ENCODE measurements around the gene TRIM3. TPM values are rescaled to one million over a fixed set of nuclear protein-coding genes. Genes with fewer than 3 reads are reported as not detected.

The TRIM3 gene
- total RNA-seq, 4 donors from 2014 or later = 21.5 to 159 (median 123) TPM

- no peak for DNase-seq
- no peaks in the 10 kb centered on the region for H3K9me3 ChIP-seq
- no peaks in the 10 kb centered on the region for H3K4me1 ChIP-seq
- no peak overlapping the region for H3K27ac ChIP-seq
- TF ChIP-seq POLR2A (IDR thresholded peaks at IDR 0.05) = no peak
- TF ChIP-seq CTCF (IDR thresholded peaks at IDR 0.05) = no peak
- H3K4me3 ChIP-seq = no peak overlapping the region
- peaks cover 0 to 89% (median 0%) of the 10 kb centered on the region in 3 donors for H3K36me3 ChIP-seq
- H3K27me3 ChIP-seq = no peaks in the 10 kb centered on the region
Observed at GRCh38 chr11:6457581-6458320, 16.0 kb downstream of the TRIM3 start.

- Histone ChIP-seq H3K9me3 (no peaks in the 10 kb centered on the region), H3K27ac (no peak overlapping the region), H3K27me3 (no peaks in the 10 kb centered on the region), H3K4me3 (no peak overlapping the region), H3K36me3 (peaks cover 0 to 90% (median 0%) of the 10 kb centered on the region in 3 donors), H3K4me1 (no peaks in the 10 kb centered on the region)
- TF ChIP-seq CTCF (IDR thresholded peaks at IDR 0.05) (no peak), POLR2A (IDR thresholded peaks at IDR 0.05) (no peak)
- no peak for DNase-seq
Observed at GRCh38 chr11:6456361-6457073, 17.2 kb downstream of the TRIM3 start.

GRCh38 chr11:6455070-6455469, 18.7 kb downstream of the TRIM3 start:
- peaks cover 0 to 91% (median 0%) of the 10 kb centered on the region in 3 donors for H3K36me3 ChIP-seq

GRCh38 chr11:6453152-6453551, 20.6 kb downstream of the TRIM3 start:
- Histone ChIP-seq H3K4me1 (no peaks in the 10 kb centered on the region), H3K36me3 (peaks cover 0 to 98% (median 0%) of the 10 kb centered on the region in 3 donors), H3K4me3 (no peak overlapping the region), H3K27me3 (no peaks in the 10 kb centered on the region), H3K27ac (no peak overlapping the region), H3K9me3 (no peaks in the 10 kb centered on the region)
- no peak for TF ChIP-seq CTCF (IDR thresholded peaks at IDR 0.05)
- TF ChIP-seq POLR2A (IDR thresholded peaks at IDR 0.05) = no peak
- DNase-seq = no peak

More at GRCh38 chr11:6455070-6455469, 18.7 kb downstream of the TRIM3 start:
- no peak for TF ChIP-seq CTCF (IDR thresholded peaks at IDR 0.05)
- TF ChIP-seq POLR2A (IDR thresholded peaks at IDR 0.05) = no peak
- DNase-seq = no peak
- no peak overlapping the region for H3K27ac ChIP-seq
- no peaks in the 10 kb centered on the region for H3K27me3 ChIP-seq
- no peaks in the 10 kb centered on the region for H3K9me3 ChIP-seq
- no peak overlapping the region for H3K4me3 ChIP-seq
- H3K4me1 ChIP-seq = no peaks in the 10 kb centered on the region

- peaks cover 0 to 92% (median 0%) of the 10 kb centered on the region in 3 donors for H3K36me3 ChIP-seq
- H3K4me1 ChIP-seq = no peaks in the 10 kb centered on the region
- H3K9me3 ChIP-seq = no peaks in the 10 kb centered on the region
- TF ChIP-seq CTCF (IDR thresholded peaks at IDR 0.05) (no peak), POLR2A (IDR thresholded peaks at IDR 0.05) (no peak)
- H3K27ac ChIP-seq = no peak overlapping the region
- H3K4me3 ChIP-seq = no peak overlapping the region
- no peak for DNase-seq
- no peaks in the 10 kb centered on the region for H3K27me3 ChIP-seq
Observed at GRCh38 chr11:6452219-6452618, 21.5 kb downstream of the TRIM3 start.
